ENCODE results near the gene RELN.

GRCh38 chr7:104010052-104010909 is 20.8 kb upstream of the RELN start:
- TF ChIP-seq CTCF (IDR thresholded peaks at IDR 0.05 in 4 of 5, conservative IDR thresholded peaks at IDR 0.05 in 1 of 5) (no peak), POLR2A (IDR thresholded peaks at IDR 0.05) (no peak)

All from gastrocnemius medialis (tissue), 4 donors.